ENCODE data around the gene IDE. TPM values are rescaled to one million over a fixed set of nuclear protein-coding genes. Genes with fewer than 3 reads are reported as not detected.

Gene IDE
- total and polyA plus RNA-seq, 8 donors, result 6.9 to 62.4 (median 18.1) TPM

- 93 to 99% (median 96%) methylated on average over 1 of the region's 1 CpG for WGBS, 5 donors
- peaks cover 6 to 19% (median 7%) of the 10 kb centered on the region in 4 donors for H3K4me1 ChIP-seq
- TF ChIP-seq EP300 (IDR thresholded peaks at IDR 0.05), result no peak
- no peak for TF ChIP-seq CTCF (IDR thresholded peaks at IDR 0.05)
- TF ChIP-seq POLR2AphosphoS5 (IDR thresholded peaks at IDR 0.05), result no peak
- TF ChIP-seq POLR2A (IDR thresholded peaks at IDR 0.05), result no peak
These were observed 24.4 kb upstream of the IDE start for GRCh38 chr10:92598321-92598720.

GRCh38 chr10:92595505-92595904, 21.6 kb upstream of the IDE start:
- H3K27me3 ChIP-seq, result no peaks in the 10 kb centered on the region
- no peak for DNase-seq
- intact Hi-C loops (cut with DNase I; ENCODE audit: low total_unique reads), result no loop called here
- peaks cover 15 to 37% (median 18%) of the 10 kb centered on the region in 4 donors for H3K4me1 ChIP-seq
- H3K27ac ChIP-seq, result no peak overlapping the region
- no peak overlapping the region for H3K4me3 ChIP-seq
- no peak for TF ChIP-seq POLR2A (IDR thresholded peaks at IDR 0.05)
- TF ChIP-seq POLR2AphosphoS5 (IDR thresholded peaks at IDR 0.05), result no peak
- TF ChIP-seq CTCF (IDR thresholded peaks at IDR 0.05), result no peak
- no peak for TF ChIP-seq EP300 (IDR thresholded peaks at IDR 0.05)
- H3K9me3 ChIP-seq, result no peaks in the 10 kb centered on the region
- WGBS, 5 donors, result 90 to 95% (median 92%) methylated on average over 2 of the region's 2 CpGs
- no peaks in the 10 kb centered on the region for H3K36me3 ChIP-seq

More at GRCh38 chr10:92598321-92598720, 24.4 kb upstream of the IDE start:
- Histone ChIP-seq H3K4me3 (no peak overlapping the region), H3K27ac (no peak overlapping the region), H3K27me3 (no peaks in the 10 kb centered on the region), H3K9me3 (no peaks in the 10 kb centered on the region), H3K36me3 (no peaks in the 10 kb centered on the region)
- DNase-seq, result no peak
- intact Hi-C loops (cut with DNase I; ENCODE audit: low total_unique reads), result no loop called here

- WGBS, 5 donors, result 5 to 9% (median 8%) methylated on average over 9 of the region's 9 CpGs
- TF ChIP-seq POLR2AphosphoS5 (IDR thresholded peaks at IDR 0.05), result no peak
- no peak for TF ChIP-seq CTCF (IDR thresholded peaks at IDR 0.05)
- no peak for TF ChIP-seq POLR2A (IDR thresholded peaks at IDR 0.05)
- TF ChIP-seq EP300 (IDR thresholded peaks at IDR 0.05), result no peak
These were observed 20.0 kb upstream of the IDE start for GRCh38 chr10:92593619-92594588.

DNA sequence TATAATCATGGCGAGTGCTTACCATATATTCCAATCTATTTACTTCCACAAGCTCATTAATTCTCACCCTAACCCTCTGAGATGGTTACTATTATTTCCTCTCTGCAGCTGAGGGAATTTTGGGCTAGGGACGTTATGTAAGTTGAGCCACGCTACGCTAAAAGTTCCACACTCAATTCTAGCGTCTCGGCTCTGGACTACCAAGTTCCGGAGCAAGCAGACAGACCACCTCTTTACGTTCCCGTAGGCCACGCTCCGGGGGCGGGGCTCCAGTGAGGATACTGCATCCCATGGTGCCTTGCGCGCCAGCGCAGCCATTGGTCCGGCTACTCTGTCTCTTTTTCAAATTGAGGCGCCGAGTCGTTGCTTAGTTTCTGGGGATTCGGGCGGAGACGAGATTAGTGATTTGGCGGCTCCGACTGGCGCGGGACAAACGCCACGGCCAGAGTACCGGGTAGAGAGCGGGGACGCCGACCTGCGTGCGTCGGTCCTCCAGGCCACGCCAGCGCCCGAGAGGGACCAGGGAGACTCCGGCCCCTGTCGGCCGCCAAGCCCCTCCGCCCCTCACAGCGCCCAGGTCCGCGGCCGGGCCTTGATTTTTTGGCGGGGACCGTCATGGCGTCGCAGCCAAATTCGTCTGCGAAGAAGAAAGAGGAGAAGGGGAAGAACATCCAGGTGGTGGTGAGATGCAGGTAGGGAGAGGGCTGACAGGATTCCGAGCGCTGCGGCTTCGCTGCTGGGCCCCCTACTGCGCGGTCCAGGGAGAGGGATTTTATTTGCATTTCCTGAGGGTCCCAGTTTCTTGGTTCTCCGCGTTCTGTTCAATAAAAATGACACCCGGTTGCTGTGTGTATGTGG, 19.1 kb upstream of the IDE start, which contains the start of gene KIF11:
Gene KIF11, plus strand, starts transcription at position 370 of the 858 bp plus-strand sequence. Its CDS starts 246 bp downstream, at position 616.
- Histone ChIP-seq H3K4me1 (peaks cover 15 to 37% (median 18%) of the 10 kb centered on the region in 4 donors), H3K9me3 (no peaks in the 10 kb centered on the region), H3K27me3 (no peaks in the 10 kb centered on the region), H3K27ac (peak within 1 kb of the TSS; percentile 84 to 97 (median 92)), H3K4me3 (peak within 1 kb of the TSS; percentile 63 to 90 (median 82)), H3K36me3 (no peaks in the 10 kb centered on the region)
- DNase-seq, result peak; percentile 98 to 99
- intact Hi-C loops (cut with DNase I; ENCODE audit: low total_unique reads), result no loop called here
- WGBS, 5 donors, result 0 to 1% (median 0%) methylated on average over 46 to 61 of the region's 61 CpGs
- TF ChIP-seq EP300 (IDR thresholded peaks at IDR 0.05), result no peak
- peak in 2 of 4 donors; percentile 60 to 83 for TF ChIP-seq POLR2A (IDR thresholded peaks at IDR 0.05)
- TF ChIP-seq CTCF (IDR thresholded peaks at IDR 0.05), result no peak
- peak; percentile 93 to 98 (median 98) for TF ChIP-seq POLR2AphosphoS5 (IDR thresholded peaks at IDR 0.05)

More at GRCh38 chr10:92593619-92594588, 20.0 kb upstream of the IDE start:
- peak overlapping the region; percentile 63 to 90 (median 82) for H3K4me3 ChIP-seq
- intact Hi-C loops (cut with DNase I; ENCODE audit: low total_unique reads), result no loop called here
- H3K27me3 ChIP-seq, result no peaks in the 10 kb centered on the region
- H3K27ac ChIP-seq, result peak overlapping the region in 4 of 5 donors; percentile 84 to 97 (median 94)
- H3K4me1 ChIP-seq, result peaks cover 15 to 37% (median 18%) of the 10 kb centered on the region in 4 donors
- no peaks in the 10 kb centered on the region for H3K36me3 ChIP-seq
- no peaks in the 10 kb centered on the region for H3K9me3 ChIP-seq
- DNase-seq, result no peak
